Vagina (tissue), 2 donors: ENCODE results near the gene POLA2. TPM values are rescaled to one million over a fixed set of nuclear protein-coding genes. Genes with fewer than 3 reads are reported as not detected.

Experiments
- DNase-seq, 2 donors: peaks; one replicate each; pipeline ENCODE4 v3.0.0-alpha.2; 2017; ENCODE audit errors: extremely low spot score in 2 of 2
- H3K27ac ChIP-seq: fragments of 200-600 bp; sonication (generic); one replicate; pipeline ENCODE4 v1.5.1; 2019
- H3K27me3 ChIP-seq: fragments of 200-600 bp; sonication (generic); one replicate; pipeline ENCODE4 v1.5.1; 2019
- H3K36me3 ChIP-seq, 2 donors: fragments of 200-600 bp; sonication (generic); one replicate each; pipeline ENCODE4 v1.5.1; 2017 to 2019
- H3K4me1 ChIP-seq: fragments of 200-600 bp; sonication (generic); one replicate; pipeline ENCODE4 v1.5.1; 2019
- H3K4me3 ChIP-seq, 2 donors: fragments of 200-600 bp; sonication (generic); 1 replicate in 1 of 2; 2 replicates in 1 of 2; pipeline ENCODE4 v1.5.1; 2016 to 2019
- H3K9me3 ChIP-seq: fragments of 200-600 bp; sonication (generic); one replicate; pipeline ENCODE4 v1.5.1; 2019
- POLR2A ChIP-seq, 2 donors: fragments of 450-650 bp; IDR thresholded peaks; one replicate each; pipeline ENCODE4 v1.6.1; 2017; ENCODE audit warnings: antibody characterized with exemption in 2 of 2, mild to moderate bottlenecking in 2 of 2, moderate library complexity in 2 of 2
- POLR2AphosphoS5 ChIP-seq, 2 donors: sonication (generic); formaldehyde crosslinking; IDR thresholded peaks; one replicate each; pipeline ENCODE4 v1.9.0; 2017; ENCODE audit warnings: antibody characterized with exemption in 2 of 2, mild to moderate bottlenecking in 2 of 2, low read depth in 1 of 2; ENCODE audit not compliant: insufficient read depth in 1 of 2
- intact Hi-C: fragments of 100-400 bp; cut with DNase I; formaldehyde crosslinking; loops from one replicate; pipeline ENCODE4 v1.15.1; 2023
- total RNA-seq: library from RNA; depleted of rRNA; stranded (reverse); fragments of >200 nt; gene quantifications from one replicate; pipeline ENCODE4 v1.2.3, GENCODE V29; 2016
- TF ChIP-seq, protein P1 (sequence below), 3 experiments: fragments of 450-650 bp in 2 of 3; fragments of 200-600 bp in 1 of 3; sonication (generic) in 1 of 3; IDR thresholded peaks; one replicate each; pipeline ENCODE4 v1.5.1; 2017 to 2019; ENCODE audit warnings: antibody characterized with exemption in 3 of 3, mild to moderate bottlenecking in 2 of 3, moderate library complexity in 2 of 3

The POLA2 gene
- total RNA-seq, 1 donor from 2014 or later = 9.6 TPM

DNA sequence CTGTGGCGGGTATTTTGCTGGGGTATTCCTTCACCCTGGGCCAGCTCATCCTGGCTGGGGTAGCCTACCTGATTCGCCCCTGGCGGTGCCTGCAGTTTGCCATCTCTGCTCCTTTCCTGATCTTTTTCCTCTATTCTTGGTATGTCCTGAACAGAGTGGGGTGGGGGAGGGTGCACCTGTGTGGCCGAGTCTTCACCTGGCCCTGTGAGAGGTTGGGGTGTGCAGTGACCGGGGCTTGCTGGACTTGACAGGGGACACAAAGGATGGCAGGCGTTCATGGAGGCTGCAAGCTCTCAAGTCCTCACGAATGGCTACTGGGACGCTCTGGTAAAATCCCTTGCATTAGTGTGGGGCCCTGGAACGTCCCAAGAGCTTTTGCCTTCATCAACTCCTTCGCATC lies 40.7 kb upstream of the POLA2 start:
- intact Hi-C loops = no loop called here
- Histone ChIP-seq H3K4me1 (peaks cover 26% of the 10 kb centered on the region), H3K36me3 (no peaks in the 10 kb centered on the region), H3K9me3 (no peaks in the 10 kb centered on the region), H3K4me3 (no peak overlapping the region), H3K27me3 (no peaks in the 10 kb centered on the region), H3K27ac (no peak overlapping the region)
- DNase-seq = no peak
- TF ChIP-seq POLR2A (IDR thresholded peaks at IDR 0.05) = no peak
- TF ChIP-seq, protein P1, sequence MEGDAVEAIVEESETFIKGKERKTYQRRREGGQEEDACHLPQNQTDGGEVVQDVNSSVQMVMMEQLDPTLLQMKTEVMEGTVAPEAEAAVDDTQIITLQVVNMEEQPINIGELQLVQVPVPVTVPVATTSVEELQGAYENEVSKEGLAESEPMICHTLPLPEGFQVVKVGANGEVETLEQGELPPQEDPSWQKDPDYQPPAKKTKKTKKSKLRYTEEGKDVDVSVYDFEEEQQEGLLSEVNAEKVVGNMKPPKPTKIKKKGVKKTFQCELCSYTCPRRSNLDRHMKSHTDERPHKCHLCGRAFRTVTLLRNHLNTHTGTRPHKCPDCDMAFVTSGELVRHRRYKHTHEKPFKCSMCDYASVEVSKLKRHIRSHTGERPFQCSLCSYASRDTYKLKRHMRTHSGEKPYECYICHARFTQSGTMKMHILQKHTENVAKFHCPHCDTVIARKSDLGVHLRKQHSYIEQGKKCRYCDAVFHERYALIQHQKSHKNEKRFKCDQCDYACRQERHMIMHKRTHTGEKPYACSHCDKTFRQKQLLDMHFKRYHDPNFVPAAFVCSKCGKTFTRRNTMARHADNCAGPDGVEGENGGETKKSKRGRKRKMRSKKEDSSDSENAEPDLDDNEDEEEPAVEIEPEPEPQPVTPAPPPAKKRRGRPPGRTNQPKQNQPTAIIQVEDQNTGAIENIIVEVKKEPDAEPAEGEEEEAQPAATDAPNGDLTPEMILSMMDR (IDR thresholded peaks at IDR 0.05) = no peak
- no peak for TF ChIP-seq POLR2AphosphoS5 (IDR thresholded peaks at IDR 0.05; ENCODE audit: insufficient read depth in 1 of 2, low read depth in 1 of 2)

DNA sequence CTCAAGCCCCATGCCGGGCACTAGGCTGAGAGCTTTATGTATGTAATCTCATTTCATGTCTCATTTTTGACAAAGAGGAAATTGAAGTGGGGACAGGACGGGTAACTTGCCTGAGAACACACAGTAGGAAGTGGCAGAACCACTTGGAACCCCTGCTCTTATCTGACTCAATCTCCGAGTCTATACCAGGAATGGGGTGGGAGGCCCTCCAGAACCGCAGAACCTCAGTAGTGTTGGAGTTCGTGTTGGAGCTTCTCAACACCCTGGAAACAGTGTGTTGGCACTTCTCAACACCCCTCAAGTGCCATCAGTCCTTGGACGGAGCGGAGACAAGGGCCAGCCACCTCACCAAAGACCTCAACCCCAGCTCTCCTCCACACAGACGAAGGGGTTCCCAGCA lies 38.8 kb upstream of the POLA2 start:
- H3K27me3 ChIP-seq = no peaks in the 10 kb centered on the region
- peaks cover 29% of the 10 kb centered on the region for H3K4me1 ChIP-seq
- no peak overlapping the region for H3K4me3 ChIP-seq
- no peak for TF ChIP-seq POLR2AphosphoS5 (IDR thresholded peaks at IDR 0.05; ENCODE audit: insufficient read depth in 1 of 2, low read depth in 1 of 2)
- TF ChIP-seq POLR2A (IDR thresholded peaks at IDR 0.05) = no peak
- TF ChIP-seq, protein P1 (IDR thresholded peaks at IDR 0.05) = no peak
- no peaks in the 10 kb centered on the region for H3K9me3 ChIP-seq
- no peaks in the 10 kb centered on the region for H3K36me3 ChIP-seq
- H3K27ac ChIP-seq = no peak overlapping the region
- intact Hi-C loops = no loop called here
- no peak for DNase-seq

DNA sequence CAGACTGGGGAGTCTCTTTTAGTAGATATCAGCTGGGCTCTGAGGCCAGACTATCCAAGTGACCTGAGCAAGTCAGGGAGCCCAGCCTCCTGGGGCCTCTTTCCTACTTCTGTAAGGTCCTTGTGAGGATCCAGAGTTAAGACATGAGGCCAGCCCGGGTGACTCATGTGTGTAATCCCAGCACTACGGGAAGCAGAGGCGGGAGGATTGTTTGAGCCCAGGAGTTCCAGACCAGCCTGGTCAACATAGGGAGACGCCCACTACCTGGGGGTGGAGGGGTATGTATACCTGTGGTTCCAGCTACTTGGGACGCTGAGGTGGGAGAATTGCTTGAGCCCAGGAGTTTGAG lies 36.9 kb upstream of the POLA2 start:
- Histone ChIP-seq H3K27ac (peak overlapping the region; percentile 63), H3K4me1 (peaks cover 23% of the 10 kb centered on the region), H3K36me3 (no peaks in the 10 kb centered on the region), H3K4me3 (no peak overlapping the region), H3K9me3 (no peaks in the 10 kb centered on the region), H3K27me3 (no peaks in the 10 kb centered on the region)
- no peak for DNase-seq
- TF ChIP-seq POLR2AphosphoS5 (IDR thresholded peaks at IDR 0.05; ENCODE audit: insufficient read depth in 1 of 2, low read depth in 1 of 2) (no peak), POLR2A (IDR thresholded peaks at IDR 0.05) (no peak)
- TF ChIP-seq, protein P1 (IDR thresholded peaks at IDR 0.05) = no peak
- intact Hi-C loops = no loop called here

DNA sequence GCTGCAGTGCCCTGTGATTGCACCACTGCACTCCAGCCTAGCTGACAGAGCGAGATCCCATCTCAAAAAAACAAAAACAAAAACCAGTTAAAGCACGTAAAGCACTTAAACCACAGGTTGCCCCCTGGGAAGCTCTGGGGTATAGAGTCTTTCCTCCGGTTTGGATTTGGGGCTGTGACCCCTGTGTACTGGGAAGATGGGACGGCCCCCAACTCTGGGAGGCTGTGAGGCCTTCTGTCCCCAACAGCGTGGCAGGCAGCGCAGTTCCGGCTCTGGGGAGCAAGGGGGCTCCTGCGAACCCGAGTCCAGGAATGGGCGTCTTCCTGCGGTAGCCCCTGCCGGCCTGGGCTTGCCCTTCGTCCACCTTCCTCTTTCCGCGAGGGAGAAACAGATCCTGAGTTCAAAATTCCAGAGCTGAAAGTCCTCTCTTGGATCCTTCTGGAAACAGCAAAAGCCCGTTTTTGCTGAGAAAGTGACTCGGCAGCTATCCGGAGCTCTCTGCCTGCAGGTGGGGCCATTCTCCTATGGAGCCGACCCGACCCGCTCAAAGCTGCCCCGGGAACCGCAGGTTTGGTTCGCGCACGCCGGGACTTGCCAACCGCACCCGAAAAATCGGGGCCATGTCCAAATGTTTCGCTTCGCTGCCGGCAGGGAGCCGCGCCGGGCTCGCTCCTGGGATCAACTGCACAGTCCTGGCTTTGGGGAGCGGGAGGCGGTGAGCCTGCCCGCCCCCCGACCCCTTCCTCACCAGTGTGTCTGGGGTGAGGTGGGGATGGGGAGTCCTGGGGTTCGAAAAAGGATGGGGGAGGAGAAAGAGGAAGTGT lies 36.3 kb upstream of the POLA2 start:
- Histone ChIP-seq H3K27me3 (no peaks in the 10 kb centered on the region), H3K4me3 (peak overlapping the region; percentile 39 to 50), H3K4me1 (peaks cover 18% of the 10 kb centered on the region), H3K27ac (peak overlapping the region; percentile 63), H3K36me3 (no peaks in the 10 kb centered on the region), H3K9me3 (no peaks in the 10 kb centered on the region)
- TF ChIP-seq POLR2AphosphoS5 (IDR thresholded peaks at IDR 0.05; ENCODE audit: insufficient read depth in 1 of 2, low read depth in 1 of 2) (peak; percentile 26 to 33), POLR2A (IDR thresholded peaks at IDR 0.05) (no peak)
- TF ChIP-seq, protein P1 (IDR thresholded peaks at IDR 0.05) = peak in 2 of 3 experiments; percentile 19 to 42
- no peak for DNase-seq
- intact Hi-C loops = no loop called here

DNA sequence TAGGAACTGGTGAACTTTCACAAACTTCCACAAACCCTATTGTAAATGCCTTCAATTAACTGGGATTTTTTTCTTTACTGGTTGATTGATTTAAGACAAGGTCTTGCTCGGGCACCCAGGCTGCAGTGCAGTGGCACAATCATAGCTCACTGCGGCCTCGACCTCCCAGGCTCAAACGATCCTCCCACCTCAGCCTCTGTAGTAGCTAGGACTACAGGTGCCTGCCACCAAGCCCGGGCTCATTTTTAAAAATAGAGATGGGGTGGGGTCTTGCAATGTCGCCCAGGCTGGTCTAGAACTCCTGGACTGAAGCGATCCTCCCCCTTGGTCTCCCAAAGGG lies 35.7 kb upstream of the POLA2 start:
- Histone ChIP-seq H3K4me1 (peaks cover 18% of the 10 kb centered on the region), H3K9me3 (no peaks in the 10 kb centered on the region), H3K27me3 (no peaks in the 10 kb centered on the region), H3K4me3 (peak overlapping the region; percentile 39 to 50), H3K36me3 (no peaks in the 10 kb centered on the region), H3K27ac (peak overlapping the region; percentile 63)
- no peak for DNase-seq
- intact Hi-C loops = no loop called here
- TF ChIP-seq, protein P1 (IDR thresholded peaks at IDR 0.05) = no peak
- TF ChIP-seq POLR2AphosphoS5 (IDR thresholded peaks at IDR 0.05; ENCODE audit: insufficient read depth in 1 of 2, low read depth in 1 of 2) (no peak), POLR2A (IDR thresholded peaks at IDR 0.05) (no peak)
